Tibial artery (tissue), 4 donors: ENCODE data around the gene LY6G6C.

ENCODE experiments used
- DNase-seq, 2 donors: peaks; one replicate each; pipeline ENCODE4 v3.0.0-alpha.2; 2019
- H3K27ac ChIP-seq, 2 donors: fragments of 200-600 bp; sonication (generic) in 1 of 2; 1 replicate in 1 of 2; 2 replicates in 1 of 2; pipeline ENCODE4 v1.5.1; 2018 to 2019; ENCODE audit warnings: mild to moderate bottlenecking in 1 of 2
- H3K27me3 ChIP-seq, 2 donors: fragments of 200-600 bp; sonication (generic) in 1 of 2; one replicate each; pipeline versions ENCODE4 v1.5.1 to v1.6.0; 2016 to 2019
- H3K36me3 ChIP-seq, 3 donors: fragments of 200-600 bp; sonication (generic) in 2 of 3; one replicate each; pipeline ENCODE4 v1.5.1; 2016 to 2019; ENCODE audit warnings: mild to moderate bottlenecking in 2 of 3
- H3K4me1 ChIP-seq, 4 donors: fragments of 200-600 bp; sonication (generic) in 2 of 4; 1 replicate in 3 of 4; 2 replicates in 1 of 4; pipeline ENCODE4 v1.5.1; 2016 to 2019
- H3K4me3 ChIP-seq, 2 donors: fragments of 200-600 bp; sonication (generic) in 1 of 2; 1 replicate in 1 of 2; 2 replicates in 1 of 2; pipeline ENCODE4 v1.5.1; 2018 to 2019; ENCODE audit warnings: mild to moderate bottlenecking in 2 of 2
- H3K9me3 ChIP-seq, 3 donors: fragments of 200-600 bp; sonication (generic) in 1 of 3; one replicate each; pipeline ENCODE4 v1.5.1; 2016 to 2019
- CTCF ChIP-seq, 2 experiments: fragments of 200-600 bp in 1 of 2; fragments of 450-650 bp in 1 of 2; IDR thresholded peaks; one replicate each; pipeline ENCODE4 v1.5.1; 2017 to 2019; ENCODE audit warnings: antibody characterized with exemption in 2 of 2, mild to moderate bottlenecking in 1 of 2, moderate library complexity in 1 of 2
- intact Hi-C: fragments of 100-400 bp; cut with DNase I; formaldehyde crosslinking; loops from one replicate; pipeline ENCODE4 v1.15.0; 2023; ENCODE audit warnings: low total_unique reads

The LY6G6C gene

GRCh38 chr6:31677955-31678354, 43.6 kb downstream of the LY6G6C start:
- peaks cover 0 to 20% (median 12%) of the 10 kb centered on the region in 4 donors for H3K4me1 ChIP-seq
- intact Hi-C loops: loop anchor here (5.0 kb wide), 1 partner anchor 154 kb away; no protein-coding TSS in a partner anchor
- no peak for DNase-seq
- peaks cover 0 to 29% (median 5%) of the 10 kb centered on the region in 3 donors for H3K36me3 ChIP-seq
- no peak overlapping the region for H3K4me3 ChIP-seq
- no peaks in the 10 kb centered on the region for H3K9me3 ChIP-seq
- no peak overlapping the region for H3K27ac ChIP-seq
- H3K27me3 ChIP-seq: no peaks in the 10 kb centered on the region
- no peak for TF ChIP-seq CTCF (IDR thresholded peaks at IDR 0.05)

- no peak for DNase-seq
- peaks cover 0 to 16% (median 12%) of the 10 kb centered on the region in 4 donors for H3K4me1 ChIP-seq
- no peaks in the 10 kb centered on the region for H3K9me3 ChIP-seq
- TF ChIP-seq CTCF (IDR thresholded peaks at IDR 0.05): no peak
- no peaks in the 10 kb centered on the region for H3K27me3 ChIP-seq
- no peak overlapping the region for H3K27ac ChIP-seq
- H3K4me3 ChIP-seq: no peak overlapping the region
- intact Hi-C loops: loop anchor here (5.0 kb wide), 1 partner anchor 155 kb away; no protein-coding TSS in a partner anchor
- H3K36me3 ChIP-seq: peaks cover 10 to 39% (median 16%) of the 10 kb centered on the region in 3 donors
Observed at GRCh38 chr6:31676904-31677303, 44.6 kb downstream of the LY6G6C start.

- Histone ChIP-seq H3K9me3 (no peaks in the 10 kb centered on the region), H3K36me3 (peaks cover 15 to 44% (median 21%) of the 10 kb centered on the region in 3 donors), H3K27me3 (no peaks in the 10 kb centered on the region), H3K4me3 (no peak overlapping the region), H3K4me1 (peaks cover 0 to 13% (median 10%) of the 10 kb centered on the region in 4 donors), H3K27ac (no peak overlapping the region)
- TF ChIP-seq CTCF (IDR thresholded peaks at IDR 0.05): no peak
- intact Hi-C loops: loop anchor here (5.0 kb wide), 1 partner anchor 156 kb away; no protein-coding TSS in a partner anchor
- no peak for DNase-seq
Observed at GRCh38 chr6:31676322-31676903, 45.1 kb downstream of the LY6G6C start.

- intact Hi-C loops: loop anchor here (5.0 kb wide), 1 partner anchor 168 kb away; no protein-coding TSS in a partner anchor
- no peak for DNase-seq
- Histone ChIP-seq H3K4me3 (no peak within 1 kb of the TSS), H3K27me3 (no peaks in the 10 kb centered on the region), H3K4me1 (peaks cover 0 to 31% (median 18%) of the 10 kb centered on the region in 4 donors), H3K9me3 (no peaks in the 10 kb centered on the region), H3K27ac (no peak within 1 kb of the TSS), H3K36me3 (peaks cover 58 to 72% (median 64%) of the 10 kb centered on the region in 3 donors)
- TF ChIP-seq CTCF (IDR thresholded peaks at IDR 0.05): no peak
Observed at GRCh38 chr6:31669676-31670075, 51.9 kb downstream of the LY6G6C start, which contains the start of gene LY6G5B. Gene LY6G5B, plus strand, starts transcription at chr6:31669976. Its CDS starts 975 bp downstream, at chr6:31670951.
